ENCODE measurements around the gene ARHGAP32.
"Not testable (repeated sequence)": the region's sequence is repeated elsewhere in the genome, so short reads cannot be mapped to it uniquely, and the experiment has no call there.

Gene ARHGAP32

GRCh38 chr11:129204150-129204838 is 12.2 kb upstream of the ARHGAP32 start:
- 96 to 97% methylated on average over 3 of the region's 4 CpGs for WGBS, 2 experiments

DNA sequence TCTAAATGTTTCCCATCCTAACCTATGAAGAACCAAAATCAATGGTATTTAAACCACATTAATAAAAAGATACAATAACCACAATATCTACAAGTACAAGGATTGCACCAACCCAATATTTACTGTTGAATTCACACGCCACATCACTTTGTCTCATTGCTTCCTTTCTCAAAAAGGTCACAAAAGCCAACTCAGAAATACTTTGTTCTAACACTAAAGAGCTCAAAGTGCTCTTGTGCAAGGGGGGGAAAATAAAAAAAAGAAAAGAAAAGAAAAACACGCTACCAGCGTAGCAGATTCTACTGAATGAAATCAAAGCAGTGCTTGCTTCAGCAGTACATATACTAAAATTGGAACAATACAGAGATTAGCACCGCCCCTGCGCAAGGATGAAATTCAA is 10.5 kb upstream of the ARHGAP32 start:
- H3K4me3 ChIP-seq (ENCODE audit: insufficient read depth, low read depth, low read length) = no peak overlapping the region
- no peaks in the 10 kb centered on the region for H3K9me3 ChIP-seq (ENCODE audit: control insufficient read depth, low read length)
- no peaks in the 10 kb centered on the region for H3K27me3 ChIP-seq (ENCODE audit: control insufficient read depth, insufficient read depth, low read length, poor library complexity, severe bottlenecking)
- H3K27ac ChIP-seq (ENCODE audit: insufficient read depth, low read depth, low read length, poor library complexity, severe bottlenecking) = no peak overlapping the region
- WGBS, 2 experiments = 63 to 74% methylated on average over 5 of the region's 5 CpGs
- no peaks in the 10 kb centered on the region for H3K36me3 ChIP-seq (ENCODE audit: control insufficient read depth, insufficient read depth, low read length)
- peaks cover 4% of the 10 kb centered on the region for H3K4me1 ChIP-seq (ENCODE audit: control insufficient read depth, insufficient read depth, low read length)

More at GRCh38 chr11:129204150-129204838, 12.2 kb upstream of the ARHGAP32 start:
- Histone ChIP-seq H3K27ac (ENCODE audit: insufficient read depth, low read depth, low read length, poor library complexity, severe bottlenecking) (no peak overlapping the region), H3K27me3 (ENCODE audit: control insufficient read depth, insufficient read depth, low read length, poor library complexity, severe bottlenecking) (no peaks in the 10 kb centered on the region), H3K9me3 (ENCODE audit: control insufficient read depth, low read length) (no peaks in the 10 kb centered on the region), H3K4me3 (ENCODE audit: insufficient read depth, low read depth, low read length) (no peak overlapping the region), H3K4me1 (ENCODE audit: control insufficient read depth, insufficient read depth, low read length) (peaks cover 4% of the 10 kb centered on the region), H3K36me3 (ENCODE audit: control insufficient read depth, insufficient read depth, low read length) (no peaks in the 10 kb centered on the region)

DNA sequence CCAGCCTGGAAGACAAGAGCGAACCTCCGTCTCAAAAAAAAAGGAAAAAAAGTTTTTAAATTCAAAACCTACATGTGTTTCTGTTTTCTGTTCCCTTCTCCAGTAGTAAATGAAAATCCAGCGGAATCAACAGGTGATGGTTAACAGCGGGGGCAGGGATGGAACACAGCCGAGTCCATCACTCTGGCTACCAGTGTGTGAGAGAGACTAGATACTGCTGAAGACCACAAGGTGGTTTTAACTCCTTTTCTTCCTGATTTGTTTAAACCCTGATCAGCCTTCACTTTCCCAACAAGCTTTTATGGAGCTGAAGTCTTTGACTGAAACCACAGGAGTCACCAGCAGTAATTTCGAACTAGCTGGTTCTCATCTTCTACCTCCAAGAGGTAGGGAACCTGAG is 3.6 kb upstream of the ARHGAP32 start:
- H3K36me3 ChIP-seq (ENCODE audit: control insufficient read depth, insufficient read depth, low read length) = no peaks in the 10 kb centered on the region
- no peaks in the 10 kb centered on the region for H3K9me3 ChIP-seq (ENCODE audit: control insufficient read depth, low read length)
- H3K27ac ChIP-seq (ENCODE audit: insufficient read depth, low read depth, low read length, poor library complexity, severe bottlenecking) = peak overlapping the region; percentile 11
- no peak overlapping the region for H3K4me3 ChIP-seq (ENCODE audit: insufficient read depth, low read depth, low read length)
- no peaks in the 10 kb centered on the region for H3K27me3 ChIP-seq (ENCODE audit: control insufficient read depth, insufficient read depth, low read length, poor library complexity, severe bottlenecking)
- no peaks in the 10 kb centered on the region for H3K4me1 ChIP-seq (ENCODE audit: control insufficient read depth, insufficient read depth, low read length)
- 79 to 83% methylated on average over 5 to 6 of the region's 6 CpGs for WGBS, 2 experiments

- Histone ChIP-seq H3K36me3 (ENCODE audit: control insufficient read depth, insufficient read depth, low read length) (no peaks in the 10 kb centered on the region), H3K27me3 (ENCODE audit: control insufficient read depth, insufficient read depth, low read length, poor library complexity, severe bottlenecking) (no peaks in the 10 kb centered on the region), H3K9me3 (ENCODE audit: control insufficient read depth, low read length) (no peaks in the 10 kb centered on the region), H3K4me3 (ENCODE audit: insufficient read depth, low read depth, low read length) (no peak overlapping the region), H3K27ac (ENCODE audit: insufficient read depth, low read depth, low read length, poor library complexity, severe bottlenecking) (no peak overlapping the region), H3K4me1 (ENCODE audit: control insufficient read depth, insufficient read depth, low read length) (no peaks in the 10 kb centered on the region)
- WGBS, 2 experiments = 47% methylated on average over 3 of the region's 4 CpGs; no CpG with 5 or more reads in 1 of the 2 experiments
Measured at GRCh38 chr11:129191649-129192048, 476 bp downstream of the ARHGAP32 start.

DNA sequence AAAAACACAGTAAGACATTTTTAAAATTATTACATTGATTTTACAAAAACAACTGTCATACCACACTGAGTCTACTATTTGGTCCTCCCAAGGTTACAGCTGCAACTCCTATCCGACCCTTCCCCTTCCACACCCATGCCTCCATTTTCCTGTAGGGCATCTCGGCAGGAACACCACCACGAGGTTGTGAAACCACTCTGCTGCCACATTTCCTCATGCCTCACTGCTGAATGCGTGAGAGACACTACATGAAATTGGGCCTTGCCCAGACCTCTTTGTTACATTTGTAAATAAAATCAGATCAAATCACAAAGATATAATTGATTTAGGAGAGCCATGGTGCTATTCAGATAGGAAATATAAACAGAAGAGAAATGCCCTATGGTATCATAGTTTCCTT is 2.0 kb downstream of the ARHGAP32 start:
- H3K27ac ChIP-seq (ENCODE audit: insufficient read depth, low read depth, low read length, poor library complexity, severe bottlenecking) = no peak overlapping the region
- no peaks in the 10 kb centered on the region for H3K9me3 ChIP-seq (ENCODE audit: control insufficient read depth, low read length)
- H3K27me3 ChIP-seq (ENCODE audit: control insufficient read depth, insufficient read depth, low read length, poor library complexity, severe bottlenecking) = no peaks in the 10 kb centered on the region
- no peaks in the 10 kb centered on the region for H3K36me3 ChIP-seq (ENCODE audit: control insufficient read depth, insufficient read depth, low read length)
- 75 to 85% methylated on average over 4 of the region's 4 CpGs for WGBS, 2 experiments
- H3K4me3 ChIP-seq (ENCODE audit: insufficient read depth, low read depth, low read length) = no peak overlapping the region
- no peaks in the 10 kb centered on the region for H3K4me1 ChIP-seq (ENCODE audit: control insufficient read depth, insufficient read depth, low read length)

- H3K9me3 ChIP-seq (ENCODE audit: control insufficient read depth, low read length) = no peaks in the 10 kb centered on the region
- no peaks in the 10 kb centered on the region for H3K36me3 ChIP-seq (ENCODE audit: control insufficient read depth, insufficient read depth, low read length)
- H3K4me1 ChIP-seq (ENCODE audit: control insufficient read depth, insufficient read depth, low read length) = no peaks in the 10 kb centered on the region
- H3K27ac ChIP-seq (ENCODE audit: insufficient read depth, low read depth, low read length, poor library complexity, severe bottlenecking) = no peak overlapping the region
- WGBS, 2 experiments = 100% methylated on average over 1 of the region's 1 CpG; no CpG with 5 or more reads in 1 of the 2 experiments
- no peaks in the 10 kb centered on the region for H3K27me3 ChIP-seq (ENCODE audit: control insufficient read depth, insufficient read depth, low read length, poor library complexity, severe bottlenecking)
- H3K4me3 ChIP-seq (ENCODE audit: insufficient read depth, low read depth, low read length) = no peak overlapping the region
Measured at GRCh38 chr11:129189646-129190045, 2.5 kb downstream of the ARHGAP32 start.

- H3K9me3 ChIP-seq (ENCODE audit: control insufficient read depth, low read length); H3K27me3 ChIP-seq (ENCODE audit: control insufficient read depth, insufficient read depth, low read length, poor library complexity, severe bottlenecking); H3K27ac ChIP-seq (ENCODE audit: insufficient read depth, low read depth, low read length, poor library complexity, severe bottlenecking); H3K4me3 ChIP-seq (ENCODE audit: insufficient read depth, low read depth, low read length); H3K36me3 ChIP-seq (ENCODE audit: control insufficient read depth, insufficient read depth, low read length); H3K4me1 ChIP-seq (ENCODE audit: control insufficient read depth, insufficient read depth, low read length): not testable (repeated sequence)
- 80% methylated on average over 2 of the region's 2 CpGs; no CpG with 5 or more reads in 1 of the 2 experiments for WGBS, 2 experiments
Measured at GRCh38 chr11:129185082-129185481, 7.0 kb downstream of the ARHGAP32 start.

DNA sequence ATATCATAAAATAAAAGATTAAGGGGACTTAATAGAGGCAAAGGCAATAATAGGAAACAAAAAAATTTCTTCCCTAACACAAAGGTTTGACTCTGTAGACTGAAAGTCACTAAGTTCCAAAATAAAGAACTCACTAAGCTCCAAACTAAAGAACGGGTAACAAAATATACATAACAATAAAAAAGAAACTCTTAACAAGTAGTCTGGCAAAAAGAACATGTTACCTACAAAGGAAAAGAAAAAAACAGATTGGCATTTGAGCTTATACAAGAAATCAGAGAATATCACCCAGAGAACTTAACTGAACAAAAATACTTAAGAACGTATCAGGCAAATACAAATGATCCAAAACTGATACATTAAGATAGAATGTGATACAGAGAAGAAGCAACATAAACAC is 7.5 kb downstream of the ARHGAP32 start:
- Histone ChIP-seq H3K27me3 (ENCODE audit: control insufficient read depth, insufficient read depth, low read length, poor library complexity, severe bottlenecking) (no peaks in the 10 kb centered on the region), H3K36me3 (ENCODE audit: control insufficient read depth, insufficient read depth, low read length) (no peaks in the 10 kb centered on the region), H3K4me1 (ENCODE audit: control insufficient read depth, insufficient read depth, low read length) (no peaks in the 10 kb centered on the region), H3K9me3 (ENCODE audit: control insufficient read depth, low read length) (no peaks in the 10 kb centered on the region), H3K4me3 (ENCODE audit: insufficient read depth, low read depth, low read length) (no peak overlapping the region), H3K27ac (ENCODE audit: insufficient read depth, low read depth, low read length, poor library complexity, severe bottlenecking) (no peak overlapping the region)
- 58% methylated on average over 2 of the region's 2 CpGs; no CpG with 5 or more reads in 1 of the 2 experiments for WGBS, 2 experiments

DNA sequence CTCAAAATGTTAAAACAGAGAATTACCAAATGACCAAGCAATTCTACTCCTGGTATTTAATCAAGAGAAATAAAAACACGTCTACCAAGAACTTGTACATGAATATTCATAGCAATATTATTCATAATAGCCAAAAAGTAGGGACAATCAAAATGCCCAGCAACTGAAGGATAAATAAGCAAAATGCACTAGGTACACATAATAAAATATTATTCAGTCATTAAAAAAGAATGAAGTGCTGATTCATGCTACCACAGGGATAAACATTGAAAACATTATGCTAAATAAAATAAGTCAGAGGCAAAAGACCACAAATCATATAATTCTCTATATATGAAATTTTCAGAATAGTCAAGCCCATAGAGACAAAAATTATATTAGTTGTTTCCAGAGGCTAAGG is 24.8 kb downstream of the ARHGAP32 start:
- Histone ChIP-seq H3K4me3 (ENCODE audit: insufficient read depth, low read depth, low read length) (no peak overlapping the region), H3K9me3 (ENCODE audit: control insufficient read depth, low read length) (peaks cover 3% of the 10 kb centered on the region), H3K27ac (ENCODE audit: insufficient read depth, low read depth, low read length, poor library complexity, severe bottlenecking) (no peak overlapping the region), H3K4me1 (ENCODE audit: control insufficient read depth, insufficient read depth, low read length) (no peaks in the 10 kb centered on the region), H3K27me3 (ENCODE audit: control insufficient read depth, insufficient read depth, low read length, poor library complexity, severe bottlenecking) (no peaks in the 10 kb centered on the region), H3K36me3 (ENCODE audit: control insufficient read depth, insufficient read depth, low read length) (no peaks in the 10 kb centered on the region)
- WGBS, 2 experiments = 83 to 100% methylated on average over 1 of the region's 1 CpG

DNA sequence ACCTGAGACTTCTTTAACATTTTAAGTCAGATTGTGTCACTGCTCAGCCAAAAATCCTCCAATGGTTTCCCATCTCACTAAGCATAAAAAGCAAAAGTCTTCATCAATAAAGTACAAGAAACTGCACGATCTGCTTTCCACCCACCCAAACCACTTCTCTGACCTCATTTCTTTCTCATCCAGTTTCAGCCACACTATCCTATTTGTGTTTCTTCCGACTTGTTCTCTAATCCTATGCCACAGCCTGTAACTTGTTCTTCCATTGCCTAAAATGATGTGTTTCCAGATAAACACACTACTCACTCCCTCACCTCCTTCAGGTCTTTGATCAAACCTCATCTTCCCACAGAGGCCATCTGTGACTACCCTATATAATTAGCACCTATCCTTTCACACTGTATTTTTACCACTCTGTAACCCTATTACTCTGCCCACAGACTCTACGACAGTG is 28.4 kb downstream of the ARHGAP32 start:
- no peaks in the 10 kb centered on the region for H3K36me3 ChIP-seq (ENCODE audit: control insufficient read depth, insufficient read depth, low read length)
- H3K27me3 ChIP-seq (ENCODE audit: control insufficient read depth, insufficient read depth, low read length, poor library complexity, severe bottlenecking) = no peaks in the 10 kb centered on the region
- peaks cover 3% of the 10 kb centered on the region for H3K9me3 ChIP-seq (ENCODE audit: control insufficient read depth, low read length)
- WGBS, 2 experiments = 91 to 95% methylated on average over 3 of the region's 3 CpGs
- H3K27ac ChIP-seq (ENCODE audit: insufficient read depth, low read depth, low read length, poor library complexity, severe bottlenecking) = no peak overlapping the region
- no peaks in the 10 kb centered on the region for H3K4me1 ChIP-seq (ENCODE audit: control insufficient read depth, insufficient read depth, low read length)
- no peak overlapping the region for H3K4me3 ChIP-seq (ENCODE audit: insufficient read depth, low read depth, low read length)

All from ectodermal cell (in vitro differentiated cells).